ENCODE results near the gene ROR1. TPM values are rescaled to one million over a fixed set of nuclear protein-coding genes. Genes with fewer than 3 reads are reported as not detected.

The ROR1 gene
- total RNA-seq, 2 experiments from 2014 or later: 0.10 to 0.14 TPM

GRCh38 chr1:64031236-64031635, 257.4 kb downstream of the ROR1 start:
- DNase-seq: no peak
- Mint-ChIP-seq H3K9me3 (no peaks in the 10 kb centered on the region), H3K4me3 (no peak overlapping the region), H3K36me3 (ENCODE audit: low read depth) (no peaks in the 10 kb centered on the region), H3K4me1 (ENCODE audit: low read depth) (no peaks in the 10 kb centered on the region), H3K27me3 (ENCODE audit: low read depth) (no peaks in the 10 kb centered on the region), H3K27ac (no peak overlapping the region)
- CTCF ChIA-PET: no interaction called here
- intact Hi-C loops (cut with micrococcal nuclease): no loop called here

GRCh38 chr1:64033667-64034220, 259.9 kb downstream of the ROR1 start:
- intact Hi-C loops (cut with micrococcal nuclease): no loop called here
- Mint-ChIP-seq H3K4me1 (ENCODE audit: low read depth) (no peaks in the 10 kb centered on the region), H3K4me3 (no peak overlapping the region), H3K27me3 (ENCODE audit: low read depth) (no peaks in the 10 kb centered on the region), H3K9me3 (no peaks in the 10 kb centered on the region), H3K36me3 (ENCODE audit: low read depth) (no peaks in the 10 kb centered on the region), H3K27ac (no peak overlapping the region)
- no peak for DNase-seq
- CTCF ChIA-PET: no interaction called here

- no peak overlapping the region for H3K27ac Mint-ChIP-seq
- H3K4me3 Mint-ChIP-seq: no peak overlapping the region
- H3K27me3 Mint-ChIP-seq (ENCODE audit: low read depth): no peaks in the 10 kb centered on the region
- no peak for DNase-seq
- intact Hi-C loops (cut with micrococcal nuclease): no loop called here
- CTCF ChIA-PET: no interaction called here
- no peaks in the 10 kb centered on the region for H3K9me3 Mint-ChIP-seq
- H3K36me3 Mint-ChIP-seq (ENCODE audit: low read depth): no peaks in the 10 kb centered on the region
- H3K4me1 Mint-ChIP-seq (ENCODE audit: low read depth): no peaks in the 10 kb centered on the region
Observed at GRCh38 chr1:64036549-64036948, 262.7 kb downstream of the ROR1 start.

- no peaks in the 10 kb centered on the region for H3K36me3 Mint-ChIP-seq (ENCODE audit: low read depth)
- H3K4me1 Mint-ChIP-seq (ENCODE audit: low read depth): no peaks in the 10 kb centered on the region
- H3K27me3 Mint-ChIP-seq (ENCODE audit: low read depth): peaks cover 3% of the 10 kb centered on the region
- CTCF ChIA-PET: no interaction called here
- H3K4me3 Mint-ChIP-seq: no peak overlapping the region
- H3K9me3 Mint-ChIP-seq: no peaks in the 10 kb centered on the region
- no peak overlapping the region for H3K27ac Mint-ChIP-seq
- DNase-seq: no peak
- intact Hi-C loops (cut with micrococcal nuclease): no loop called here
Observed at GRCh38 chr1:64038119-64038518, 264.3 kb downstream of the ROR1 start.

GRCh38 chr1:64038965-64039364, 265.1 kb downstream of the ROR1 start:
- H3K36me3 Mint-ChIP-seq (ENCODE audit: low read depth): no peaks in the 10 kb centered on the region
- H3K27me3 Mint-ChIP-seq (ENCODE audit: low read depth): peaks cover 3% of the 10 kb centered on the region
- no peak overlapping the region for H3K27ac Mint-ChIP-seq
- CTCF ChIA-PET: no interaction called here
- no peak overlapping the region for H3K4me3 Mint-ChIP-seq
- no peaks in the 10 kb centered on the region for H3K4me1 Mint-ChIP-seq (ENCODE audit: low read depth)
- H3K9me3 Mint-ChIP-seq: no peaks in the 10 kb centered on the region
- no peak for DNase-seq
- intact Hi-C loops (cut with micrococcal nuclease): no loop called here

- CTCF ChIA-PET: no interaction called here
- H3K4me3 Mint-ChIP-seq: no peak overlapping the region
- intact Hi-C loops (cut with micrococcal nuclease): no loop called here
- peaks cover 3% of the 10 kb centered on the region for H3K27me3 Mint-ChIP-seq (ENCODE audit: low read depth)
- no peaks in the 10 kb centered on the region for H3K9me3 Mint-ChIP-seq
- no peak for DNase-seq
- H3K4me1 Mint-ChIP-seq (ENCODE audit: low read depth): no peaks in the 10 kb centered on the region
- no peak overlapping the region for H3K27ac Mint-ChIP-seq
- no peaks in the 10 kb centered on the region for H3K36me3 Mint-ChIP-seq (ENCODE audit: low read depth)
Observed at GRCh38 chr1:64039390-64039926, 265.6 kb downstream of the ROR1 start.

- Mint-ChIP-seq H3K27me3 (ENCODE audit: low read depth) (peaks cover 3% of the 10 kb centered on the region), H3K27ac (no peak overlapping the region), H3K4me1 (ENCODE audit: low read depth) (no peaks in the 10 kb centered on the region), H3K9me3 (no peaks in the 10 kb centered on the region), H3K4me3 (no peak overlapping the region), H3K36me3 (ENCODE audit: low read depth) (no peaks in the 10 kb centered on the region)
- CTCF ChIA-PET: no interaction called here
- intact Hi-C loops (cut with micrococcal nuclease): no loop called here
- no peak for DNase-seq
Observed at GRCh38 chr1:64041371-64042131, 267.7 kb downstream of the ROR1 start.

- H3K4me1 Mint-ChIP-seq (ENCODE audit: low read depth): no peaks in the 10 kb centered on the region
- CTCF ChIA-PET: no interaction called here
- peaks cover 3% of the 10 kb centered on the region for H3K27me3 Mint-ChIP-seq (ENCODE audit: low read depth)
- H3K4me3 Mint-ChIP-seq: no peak overlapping the region
- no peak overlapping the region for H3K27ac Mint-ChIP-seq
- no peaks in the 10 kb centered on the region for H3K36me3 Mint-ChIP-seq (ENCODE audit: low read depth)
- intact Hi-C loops (cut with micrococcal nuclease): no loop called here
- no peaks in the 10 kb centered on the region for H3K9me3 Mint-ChIP-seq
- DNase-seq: no peak
Observed at GRCh38 chr1:64042331-64043100, 268.7 kb downstream of the ROR1 start.

- H3K27ac Mint-ChIP-seq: no peak overlapping the region
- peaks cover 3% of the 10 kb centered on the region for H3K27me3 Mint-ChIP-seq (ENCODE audit: low read depth)
- intact Hi-C loops (cut with micrococcal nuclease): no loop called here
- H3K9me3 Mint-ChIP-seq: no peaks in the 10 kb centered on the region
- DNase-seq: no peak
- H3K4me3 Mint-ChIP-seq: no peak overlapping the region
- H3K4me1 Mint-ChIP-seq (ENCODE audit: low read depth): no peaks in the 10 kb centered on the region
- CTCF ChIA-PET: no interaction called here
- no peaks in the 10 kb centered on the region for H3K36me3 Mint-ChIP-seq (ENCODE audit: low read depth)
Observed at GRCh38 chr1:64043288-64043687, 269.5 kb downstream of the ROR1 start.

GRCh38 chr1:64043976-64044375, 270.2 kb downstream of the ROR1 start:
- no peak overlapping the region for H3K4me3 Mint-ChIP-seq
- H3K27me3 Mint-ChIP-seq (ENCODE audit: low read depth): peaks cover 3% of the 10 kb centered on the region
- CTCF ChIA-PET: interaction anchor here (0.7 kb wide), 1 partner anchor 30 kb away, joined by 3 read pairs; no protein-coding TSS in a partner anchor
- H3K4me1 Mint-ChIP-seq (ENCODE audit: low read depth): no peaks in the 10 kb centered on the region
- H3K27ac Mint-ChIP-seq: no peak overlapping the region
- no peaks in the 10 kb centered on the region for H3K9me3 Mint-ChIP-seq
- no peaks in the 10 kb centered on the region for H3K36me3 Mint-ChIP-seq (ENCODE audit: low read depth)
- DNase-seq: no peak
- intact Hi-C loops (cut with micrococcal nuclease): no loop called here

- H3K4me3 Mint-ChIP-seq: no peak overlapping the region
- H3K36me3 Mint-ChIP-seq (ENCODE audit: low read depth): no peaks in the 10 kb centered on the region
- no peaks in the 10 kb centered on the region for H3K9me3 Mint-ChIP-seq
- H3K27me3 Mint-ChIP-seq (ENCODE audit: low read depth): peaks cover 3% of the 10 kb centered on the region
- CTCF ChIA-PET: no interaction called here
- no peaks in the 10 kb centered on the region for H3K4me1 Mint-ChIP-seq (ENCODE audit: low read depth)
- no peak for DNase-seq
- no peak overlapping the region for H3K27ac Mint-ChIP-seq
- intact Hi-C loops (cut with micrococcal nuclease): no loop called here
Observed at GRCh38 chr1:64046243-64046642, 272.4 kb downstream of the ROR1 start.

- Mint-ChIP-seq H3K36me3 (ENCODE audit: low read depth) (no peaks in the 10 kb centered on the region), H3K4me3 (no peak overlapping the region), H3K27me3 (ENCODE audit: low read depth) (peaks cover 2% of the 10 kb centered on the region), H3K9me3 (no peaks in the 10 kb centered on the region), H3K4me1 (ENCODE audit: low read depth) (no peaks in the 10 kb centered on the region), H3K27ac (no peak overlapping the region)
- intact Hi-C loops (cut with micrococcal nuclease): no loop called here
- CTCF ChIA-PET: no interaction called here
- no peak for DNase-seq
Observed at GRCh38 chr1:64046891-64047290, 273.1 kb downstream of the ROR1 start.

Measured in activated naive CD4-positive, alpha-beta T cell treated with anti-CD3 and anti-CD28 coated beads for 36 hours (primary cell).